Mesenchymal stem cell (in vitro differentiated cells and primary cell): Measurements from ENCODE around the gene FLOT1. TPM values are rescaled to one million over a fixed set of nuclear protein-coding genes. Genes with fewer than 3 reads are reported as not detected.
A peak's percentile ranks its signal among the peaks of the same experiment; 100 is the strongest.

Experiments used
- DNase-seq: peaks from one replicate; pipeline ENCODE4 v3.0.0-alpha.2; 2013
- H2AFZ ChIP-seq: one replicate; pipeline ENCODE4 v1.6.1; 2013; ENCODE audit warnings: low read depth, mild to moderate bottlenecking, control low read depth, inconsistent platforms, low read length, moderate library complexity
- H2AK5ac ChIP-seq: 2 replicates; pipeline ENCODE4 v1.6.1; 2013; ENCODE audit warnings: low read length, moderate library complexity, mild to moderate bottlenecking, inconsistent platforms; ENCODE audit not compliant: severe bottlenecking
- H2BK120ac ChIP-seq: one replicate; pipeline ENCODE4 v1.6.1; 2013; ENCODE audit warnings: low read depth, mild to moderate bottlenecking, inconsistent platforms, low read length, moderate library complexity
- H2BK12ac ChIP-seq, 2 experiments: one replicate each; pipeline ENCODE4 v1.6.1; 2013; ENCODE audit warnings: inconsistent platforms in 2 of 2, low read length in 2 of 2, mild to moderate bottlenecking in 2 of 2, moderate library complexity in 2 of 2, control low read depth in 1 of 2
- H2BK15ac ChIP-seq: one replicate; pipeline ENCODE4 v1.6.1; 2013; ENCODE audit warnings: mild to moderate bottlenecking, low read depth, inconsistent platforms; ENCODE audit not compliant: poor library complexity, severe bottlenecking
- H2BK5ac ChIP-seq: 2 replicates; pipeline ENCODE4 v1.6.1; 2013; ENCODE audit warnings: low read depth, mild to moderate bottlenecking, low read length, control low read depth, inconsistent platforms; ENCODE audit not compliant: poor library complexity, severe bottlenecking
- H3K14ac ChIP-seq, 2 experiments: one replicate each; pipeline ENCODE4 v1.6.1; 2013; ENCODE audit warnings: inconsistent platforms in 2 of 2, low read length in 2 of 2, control low read depth in 1 of 2, mild to moderate bottlenecking in 1 of 2, moderate library complexity in 1 of 2
- H3K18ac ChIP-seq, 2 experiments: one replicate each; pipeline ENCODE4 v1.6.1; 2013; ENCODE audit warnings: inconsistent platforms in 2 of 2, low read length in 2 of 2, control low read depth in 1 of 2, low read depth in 1 of 2, mild to moderate bottlenecking in 1 of 2
- H3K23ac ChIP-seq, 2 experiments: one replicate each; pipeline ENCODE4 v1.6.1; 2013; ENCODE audit warnings: inconsistent platforms in 2 of 2, low read length in 2 of 2, mild to moderate bottlenecking in 2 of 2, moderate library complexity in 2 of 2, control low read depth in 1 of 2
- H3K27ac ChIP-seq: 2 replicates; pipeline ENCODE4 v1.5.1; 2013; ENCODE audit warnings: mild to moderate bottlenecking, moderate library complexity, low read length, control low read depth, inconsistent platforms; ENCODE audit not compliant: poor library complexity, severe bottlenecking
- H3K27me3 ChIP-seq, 2 experiments: 2 replicates each; pipeline versions ENCODE4 v1.6.1 to v1.7.0; 2013; ENCODE audit warnings: low read length in 2 of 2, mild to moderate bottlenecking in 2 of 2, moderate library complexity in 2 of 2, control low read depth in 1 of 2, inconsistent platforms in 1 of 2; ENCODE audit not compliant: control insufficient read depth in 1 of 2, insufficient read depth in 1 of 2
- H3K36me3 ChIP-seq, 2 experiments: 2 replicates each; pipeline versions ENCODE4 v1.6.1 to v1.7.0; 2013; ENCODE audit warnings: low read length in 2 of 2, control low read depth in 1 of 2, inconsistent platforms in 1 of 2, low read depth in 1 of 2, mild to moderate bottlenecking in 1 of 2; ENCODE audit not compliant: insufficient read depth in 2 of 2, control insufficient read depth in 1 of 2
- H3K4ac ChIP-seq, 2 experiments: one replicate each; pipeline ENCODE4 v1.6.1; 2013; ENCODE audit warnings: inconsistent platforms in 2 of 2, low read length in 2 of 2, mild to moderate bottlenecking in 2 of 2, moderate library complexity in 2 of 2, control low read depth in 1 of 2, low read depth in 1 of 2
- H3K4me1 ChIP-seq: 2 replicates; pipeline ENCODE4 v1.6.1; 2013; ENCODE audit warnings: low read depth, low read length, control low read depth; ENCODE audit not compliant: control insufficient read depth, insufficient read depth
- H3K4me2 ChIP-seq: 2 replicates; pipeline ENCODE4 v1.6.1; 2013; ENCODE audit warnings: low read length, mild to moderate bottlenecking, inconsistent platforms; ENCODE audit not compliant: poor library complexity, severe bottlenecking
- H3K4me3 ChIP-seq, 2 experiments: 2 replicates each; pipeline versions ENCODE4 v1.5.1 to v1.7.0; 2013; ENCODE audit warnings: low read length in 2 of 2, mild to moderate bottlenecking in 2 of 2, control low read depth in 1 of 2, low read depth in 1 of 2; ENCODE audit not compliant: insufficient read depth in 1 of 2
- H3K79me1 ChIP-seq: replicated peaks from 2 replicates; pipeline ENCODE4 v1.6.1; 2013; ENCODE audit warnings: mild to moderate bottlenecking, control low read depth, low read length, inconsistent platforms; ENCODE audit not compliant: poor library complexity, severe bottlenecking
- H3K9ac ChIP-seq: 2 replicates; pipeline ENCODE4 v1.7.0; 2013; ENCODE audit warnings: mild to moderate bottlenecking, low read length, moderate library complexity
- H3K9me3 ChIP-seq: 2 replicates; pipeline ENCODE4 v1.7.0; 2013; ENCODE audit warnings: mild to moderate bottlenecking, low read length; ENCODE audit not compliant: control insufficient read depth
- H4K8ac ChIP-seq: one replicate; pipeline ENCODE4 v1.6.1; 2013; ENCODE audit warnings: inconsistent platforms, mild to moderate bottlenecking, low read length, moderate library complexity
- H4K91ac ChIP-seq: one replicate; pipeline ENCODE4 v1.6.1; 2013; ENCODE audit warnings: mild to moderate bottlenecking, low read length, inconsistent platforms
- WGBS: methylation state at CpG from one replicate; pipeline ENCODE4 v1.1.7; 2013; ENCODE audit warnings: mixed read lengths; 5-methylcytosine and 5-hydroxymethylcytosine counted together
- small RNA-seq: library from polyadenylated mRNA; stranded (forward); fragments of <200 nt; extraction: miRNeasy Mini kit (QIAGEN cat#:217004); gene quantifications from one replicate; pipeline ENCODE3, GENCODE V24; 2013; ENCODE audit warnings: low read depth

FLOT1 gene

DNA sequence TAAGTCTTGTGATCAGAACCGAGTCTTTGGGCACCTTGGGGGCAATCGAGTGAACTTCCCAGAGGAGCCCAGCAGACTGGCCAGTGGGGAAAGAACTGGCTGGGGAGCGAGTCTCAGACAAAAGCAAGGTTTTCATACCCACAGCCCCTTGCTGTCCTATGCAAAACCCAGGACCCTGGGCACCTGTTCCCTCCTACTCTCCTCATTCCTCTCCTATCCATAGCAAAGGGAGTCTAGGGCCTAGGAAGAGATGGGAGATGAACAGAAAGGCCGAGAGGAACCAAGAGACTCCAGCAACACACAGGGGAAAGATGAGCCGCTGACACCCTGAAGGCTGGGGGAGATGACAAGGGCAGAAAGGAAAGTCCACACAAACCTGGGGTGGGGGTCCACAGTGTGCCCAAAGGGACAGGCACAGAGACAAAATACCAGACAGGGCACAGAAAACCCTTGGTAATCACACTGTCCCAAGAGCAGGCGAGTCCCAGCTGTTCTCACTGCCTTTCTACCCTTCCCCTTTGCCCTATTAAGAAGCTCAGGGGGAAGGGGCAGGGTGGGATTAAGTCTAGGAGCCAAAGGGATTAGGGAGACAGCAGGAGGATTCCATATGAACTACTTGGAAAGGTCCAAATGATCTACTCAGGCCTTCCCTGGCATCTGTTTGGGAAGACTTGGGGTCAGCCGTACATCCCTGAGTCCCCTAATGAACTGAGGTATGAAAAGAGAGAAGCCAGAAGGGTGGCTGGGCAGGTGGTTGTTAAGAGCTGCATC lies 62.5 kb downstream of the FLOT1 start:
- Histone ChIP-seq H2BK12ac (no peak overlapping the region), H3K18ac (no peak overlapping the region), H3K14ac (no peak overlapping the region), H3K4me3 (peak overlapping the region in 1 of 2 experiments; percentile 70), H3K27ac (peak overlapping the region; percentile 54), H3K9me3 (no peaks in the 10 kb centered on the region), H3K27me3 (no peaks in the 10 kb centered on the region), H4K8ac (no peak overlapping the region), H3K79me1 (peaks cover 3% of the 10 kb centered on the region), H2AK5ac (no peak overlapping the region), H3K4me1 (peaks cover 21% of the 10 kb centered on the region), H2BK120ac (no peak overlapping the region), H3K36me3 (peaks cover 56% of the 10 kb centered on the region in 2 experiments), H3K9ac (peak overlapping the region; percentile 83), H3K4me2 (peak overlapping the region; percentile 61), H3K23ac (no peak overlapping the region), H3K4ac (no peak overlapping the region), H2BK5ac (no peak overlapping the region), H2BK15ac (peak overlapping the region; percentile 8), H2AFZ (no peak overlapping the region), H4K91ac (no peak overlapping the region)
- 74% methylated on average over 5 of the region's 7 CpGs for WGBS
- DNase-seq = no peak

DNA sequence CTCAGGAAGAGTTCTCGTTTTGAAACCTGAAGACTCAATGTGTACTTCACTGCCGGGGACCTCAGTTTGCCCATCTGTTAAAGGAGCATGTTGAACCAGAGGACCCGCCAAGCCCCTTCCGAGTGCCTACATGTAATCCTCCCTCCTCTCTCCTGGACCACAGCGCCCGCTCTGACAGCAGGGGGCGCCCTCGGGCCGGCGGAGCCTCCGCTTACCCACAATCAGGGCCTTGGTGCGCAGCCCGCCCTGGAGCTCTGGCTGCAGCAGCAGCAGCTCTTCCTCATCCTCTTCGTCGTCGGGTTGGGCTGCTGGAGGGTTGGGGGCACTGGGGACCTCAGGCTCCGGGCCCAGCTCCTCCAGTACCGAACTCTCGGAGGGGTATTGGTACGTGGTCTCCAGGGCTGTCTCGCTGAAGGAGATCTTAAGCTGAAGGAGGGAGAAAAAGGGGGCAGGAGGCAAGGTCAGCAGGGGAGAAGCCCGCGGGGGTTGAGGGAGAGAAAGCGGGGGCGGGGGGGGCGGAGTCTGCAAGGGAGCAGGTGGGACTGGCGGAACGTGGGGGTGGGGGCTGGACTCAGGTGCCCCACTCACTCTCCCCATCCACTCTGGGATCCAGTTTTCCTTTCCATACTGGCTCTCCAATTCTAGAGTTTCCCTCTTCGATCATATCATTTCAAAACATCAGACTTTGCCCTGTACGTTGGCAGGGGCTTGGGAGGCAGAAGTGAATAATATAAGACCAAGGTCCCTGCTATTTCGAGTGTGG lies 63.3 kb downstream of the FLOT1 start:
- H3K4me1 ChIP-seq = peaks cover 21% of the 10 kb centered on the region
- no peak overlapping the region for H4K8ac ChIP-seq
- 16% methylated on average over 25 of the region's 31 CpGs for WGBS
- H2BK120ac ChIP-seq = no peak overlapping the region
- peak overlapping the region; percentile 54 for H3K27ac ChIP-seq
- peak overlapping the region; percentile 83 for H3K9ac ChIP-seq
- H3K36me3 ChIP-seq = peaks cover 51 to 53% of the 10 kb centered on the region in 2 experiments
- peak overlapping the region; percentile 61 for H3K4me2 ChIP-seq
- H2AK5ac ChIP-seq = no peak overlapping the region
- peak overlapping the region; percentile 14 to 70 for H3K4me3 ChIP-seq
- no peaks in the 10 kb centered on the region for H3K9me3 ChIP-seq
- no peak overlapping the region for H3K4ac ChIP-seq
- no peak overlapping the region for H2BK5ac ChIP-seq
- H3K27me3 ChIP-seq = no peaks in the 10 kb centered on the region
- H3K79me1 ChIP-seq = peaks cover 3% of the 10 kb centered on the region
- no peak overlapping the region for H2AFZ ChIP-seq
- no peak overlapping the region for H2BK12ac ChIP-seq
- H2BK15ac ChIP-seq = no peak overlapping the region
- H4K91ac ChIP-seq = no peak overlapping the region
- H3K18ac ChIP-seq = no peak overlapping the region
- DNase-seq = peak; percentile 81
- H3K23ac ChIP-seq = no peak overlapping the region
- H3K14ac ChIP-seq = no peak overlapping the region

Small RNA genes lying within 50 kb of the gene (small RNA-seq; reads per million reads assigned to genes)
- gene RF00019 (not detected), gene RN7SL353P (not detected)
